Fibroblast of lung (primary cell): ENCODE measurements around the gene CDR2L. TPM values are rescaled to one million over a fixed set of nuclear protein-coding genes. Genes with fewer than 3 reads are reported as not detected.
"Not testable (repeated sequence)": the region's sequence is repeated elsewhere in the genome, so short reads cannot be mapped to it uniquely, and the experiment has no call there.

ENCODE experiments used
- DNase-seq, 2 donors: peaks; one replicate each; pipeline versions ENCODE4 v3.0.0 to v3.0.0-alpha.2; 2010; ENCODE audit warnings: low read depth in 2 of 2
- H2AFZ ChIP-seq: 2 replicates; pipeline ENCODE4 v1.5.1; 2012; ENCODE audit warnings: low read length, control low read depth, inconsistent platforms
- H3K27ac ChIP-seq: 2 replicates; pipeline ENCODE4 v1.5.1; 2011; ENCODE audit warnings: low read length, control low read depth; ENCODE audit not compliant: insufficient read depth
- H3K27me3 ChIP-seq: 2 replicates; pipeline ENCODE4 v1.5.1; 2011; ENCODE audit warnings: mild to moderate bottlenecking, low read length; ENCODE audit not compliant: control insufficient read depth, insufficient read depth
- H3K36me3 ChIP-seq: 2 replicates; pipeline ENCODE4 v1.5.1; 2011; ENCODE audit warnings: low read length; ENCODE audit not compliant: control insufficient read depth, insufficient read depth
- H3K4me1 ChIP-seq: 2 replicates; pipeline ENCODE4 v1.5.1; 2011; ENCODE audit warnings: low read length; ENCODE audit not compliant: control insufficient read depth, insufficient read depth; ENCODE audit errors: extremely low read depth
- H3K4me2 ChIP-seq: 2 replicates; pipeline ENCODE4 v1.5.1; 2011; ENCODE audit warnings: low read length, control low read depth; ENCODE audit not compliant: insufficient read depth; ENCODE audit errors: extremely low read depth
- H3K4me3 ChIP-seq, 4 experiments: fragments of 200-600 bp in 1 of 4; sonication (generic) in 1 of 4; replicated peaks in 1 of 4; 2 replicates each; pipeline ENCODE4 v1.5.1; 2011 to 2016; ENCODE audit warnings: low read length in 4 of 4, low read depth in 3 of 4, mild to moderate bottlenecking in 3 of 4, control low read depth in 2 of 4, inconsistent platforms in 1 of 4, mixed read lengths in 1 of 4; ENCODE audit not compliant: insufficient read depth in 1 of 4; ENCODE audit errors: control extremely low read depth in 1 of 4
- H3K79me2 ChIP-seq: 2 replicates; pipeline ENCODE4 v1.5.1; 2012; ENCODE audit warnings: mild to moderate bottlenecking, low read length, inconsistent platforms; ENCODE audit not compliant: control insufficient read depth, insufficient read depth
- H3K9ac ChIP-seq: 2 replicates; pipeline ENCODE4 v1.5.1; 2011; ENCODE audit warnings: mild to moderate bottlenecking, low read length, control low read depth; ENCODE audit not compliant: insufficient read depth
- H3K9me3 ChIP-seq: 2 replicates; pipeline ENCODE4 v1.5.1; 2012; ENCODE audit warnings: low read depth, low read length; ENCODE audit not compliant: control insufficient read depth, insufficient read depth
- H4K20me1 ChIP-seq: 2 replicates; pipeline ENCODE4 v1.5.1; 2011; ENCODE audit warnings: low read length; ENCODE audit not compliant: control insufficient read depth, insufficient read depth; ENCODE audit errors: extremely low read depth
- EZH2 ChIP-seq: IDR thresholded peaks from 2 replicates; pipeline ENCODE4 v1.5.1; 2012; ENCODE audit warnings: low read length, control low read depth, mild to moderate bottlenecking; ENCODE audit errors: missing control alignments
- polyA plus RNA-seq, 2 donors: library from polyadenylated mRNA; depleted of rRNA in 1 of 2; stranded (reverse) in 1 of 2; unstranded in 1 of 2; fragments of >200 nt; gene quantifications; 2 replicates each; pipeline ENCODE4 v1.2.1, GENCODE V29; 2011 to 2012; ENCODE audit warnings: missing spikeins in 1 of 2
- total RNA-seq: library from RNA; depleted of rRNA; stranded (reverse); fragments of >200 nt; gene quantifications from 2 replicates; pipeline ENCODE4 v1.2.1, GENCODE V29; 2014
- TF ChIP-seq, protein P1 (sequence below), 2 donors: IDR thresholded peaks in 1 of 2; conservative IDR thresholded peaks in 1 of 2; 1 replicate in 1 of 2; 2 replicates in 1 of 2; pipeline ENCODE4 v1.5.1; 2011 to 2012; ENCODE audit warnings: low read length in 2 of 2, control low read depth in 1 of 2, inconsistent platforms in 1 of 2, low read depth in 1 of 2, mild to moderate bottlenecking in 1 of 2

The CDR2L gene
- total and polyA plus RNA-seq, 2 donors (not counting 1 experiment from before 2014, with no cell fraction given), result 9.7 to 12.2 TPM

DNA sequence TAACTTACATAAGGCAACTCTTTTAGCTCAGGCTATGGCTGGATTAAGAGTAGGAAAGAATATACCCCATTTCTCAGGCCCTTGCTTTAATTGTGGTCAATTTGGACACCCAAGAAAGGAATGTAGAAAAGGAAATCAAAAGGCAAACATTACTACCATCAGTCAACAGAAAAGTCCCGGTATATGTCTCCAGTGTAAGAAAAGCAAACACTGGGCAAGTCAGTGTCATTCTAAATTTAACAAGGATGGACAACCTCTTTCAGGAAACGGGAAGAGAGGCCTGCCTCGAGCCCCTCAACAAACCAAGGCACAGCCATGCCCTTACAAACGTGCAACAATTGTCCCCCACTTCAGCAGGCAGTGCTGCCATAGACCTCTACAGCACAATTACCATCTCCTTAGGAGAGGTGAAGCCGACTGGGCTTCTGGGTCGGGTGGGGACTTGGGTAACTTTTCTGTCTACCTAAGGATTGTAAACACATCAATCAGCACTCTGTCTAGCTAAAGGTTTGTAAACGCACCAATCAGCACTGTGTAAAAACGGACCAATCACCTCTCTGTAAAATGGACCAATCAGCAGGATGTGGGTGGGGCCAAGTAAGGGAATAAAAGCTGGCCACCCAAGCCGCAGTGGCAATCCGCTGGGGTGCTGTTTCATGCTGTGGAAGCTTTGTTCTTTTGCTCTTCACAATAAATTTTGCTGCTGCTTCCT lies 37.4 kb downstream of the CDR2L start:
- H2AFZ ChIP-seq, result no peak overlapping the region
- H3K4me3 ChIP-seq, result no peak overlapping the region
- no peaks in the 10 kb centered on the region for H3K79me2 ChIP-seq
- H3K4me1 ChIP-seq, result no peaks in the 10 kb centered on the region
- no peak overlapping the region for H3K27ac ChIP-seq
- no peak for DNase-seq
- no peak overlapping the region for H3K9ac ChIP-seq
- TF ChIP-seq, protein P1, sequence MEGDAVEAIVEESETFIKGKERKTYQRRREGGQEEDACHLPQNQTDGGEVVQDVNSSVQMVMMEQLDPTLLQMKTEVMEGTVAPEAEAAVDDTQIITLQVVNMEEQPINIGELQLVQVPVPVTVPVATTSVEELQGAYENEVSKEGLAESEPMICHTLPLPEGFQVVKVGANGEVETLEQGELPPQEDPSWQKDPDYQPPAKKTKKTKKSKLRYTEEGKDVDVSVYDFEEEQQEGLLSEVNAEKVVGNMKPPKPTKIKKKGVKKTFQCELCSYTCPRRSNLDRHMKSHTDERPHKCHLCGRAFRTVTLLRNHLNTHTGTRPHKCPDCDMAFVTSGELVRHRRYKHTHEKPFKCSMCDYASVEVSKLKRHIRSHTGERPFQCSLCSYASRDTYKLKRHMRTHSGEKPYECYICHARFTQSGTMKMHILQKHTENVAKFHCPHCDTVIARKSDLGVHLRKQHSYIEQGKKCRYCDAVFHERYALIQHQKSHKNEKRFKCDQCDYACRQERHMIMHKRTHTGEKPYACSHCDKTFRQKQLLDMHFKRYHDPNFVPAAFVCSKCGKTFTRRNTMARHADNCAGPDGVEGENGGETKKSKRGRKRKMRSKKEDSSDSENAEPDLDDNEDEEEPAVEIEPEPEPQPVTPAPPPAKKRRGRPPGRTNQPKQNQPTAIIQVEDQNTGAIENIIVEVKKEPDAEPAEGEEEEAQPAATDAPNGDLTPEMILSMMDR (conservative IDR thresholded peaks at IDR 0.05 in 1 of 2, IDR thresholded peaks at IDR 0.05 in 1 of 2; ENCODE audit: low read depth in 1 of 2, low read length in 2 of 2), result no peak
- TF ChIP-seq EZH2, result no peak
- H4K20me1 ChIP-seq, result no peaks in the 10 kb centered on the region
- no peak overlapping the region for H3K4me2 ChIP-seq
- no peaks in the 10 kb centered on the region for H3K27me3 ChIP-seq
- peaks cover 13% of the 10 kb centered on the region for H3K36me3 ChIP-seq
- no peaks in the 10 kb centered on the region for H3K9me3 ChIP-seq

DNA sequence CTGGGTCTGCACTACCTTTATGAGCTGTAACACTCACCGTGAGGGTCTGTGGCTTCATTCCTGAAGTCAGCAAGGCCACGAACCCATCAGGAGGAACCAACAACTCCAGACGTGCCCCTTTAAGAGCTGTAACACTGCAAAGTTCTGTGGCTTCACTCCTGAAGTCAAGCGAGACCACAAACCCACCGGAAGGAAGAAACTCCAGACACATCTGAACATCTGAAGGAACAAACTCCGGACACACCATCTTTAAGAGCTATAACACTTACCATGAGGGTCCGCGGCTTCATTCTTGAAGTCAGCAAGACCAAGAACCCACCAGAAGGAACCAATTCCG lies 37.9 kb downstream of the CDR2L start:
- H3K4me1 ChIP-seq, DNase-seq, H3K9me3 ChIP-seq, H3K4me3 ChIP-seq, H3K27me3 ChIP-seq, H3K4me2 ChIP-seq, H3K9ac ChIP-seq, H4K20me1 ChIP-seq, H2AFZ ChIP-seq, H3K27ac ChIP-seq, H3K79me2 ChIP-seq: not testable (repeated sequence)
- H3K36me3 ChIP-seq, result peaks cover 11% of the 10 kb centered on the region

DNA sequence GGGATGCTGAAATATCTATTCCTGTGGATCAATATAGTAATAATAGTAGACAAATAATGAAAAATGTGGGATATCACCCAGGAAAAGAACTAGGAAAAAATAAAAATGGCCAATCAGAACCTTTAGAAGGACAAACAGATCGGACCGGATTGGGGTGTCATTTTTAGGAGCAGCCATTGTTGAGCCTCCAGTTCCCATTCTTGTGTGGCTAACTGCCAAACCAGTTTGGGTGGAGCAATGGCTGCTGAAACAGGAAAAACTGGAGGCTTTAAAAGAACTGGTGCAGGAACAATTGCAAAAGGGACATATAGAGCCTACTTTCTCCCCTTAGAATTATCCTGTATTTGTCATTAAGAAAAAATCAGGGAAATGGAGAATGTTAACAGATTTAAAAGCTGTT lies 39.2 kb downstream of the CDR2L start:
- not testable (repeated sequence) for H3K4me3 ChIP-seq, H3K36me3 ChIP-seq, H3K79me2 ChIP-seq, H3K27me3 ChIP-seq, H3K4me1 ChIP-seq, H3K27ac ChIP-seq, DNase-seq, H4K20me1 ChIP-seq, H2AFZ ChIP-seq, H3K9ac ChIP-seq, H3K4me2 ChIP-seq, H3K9me3 ChIP-seq

DNA sequence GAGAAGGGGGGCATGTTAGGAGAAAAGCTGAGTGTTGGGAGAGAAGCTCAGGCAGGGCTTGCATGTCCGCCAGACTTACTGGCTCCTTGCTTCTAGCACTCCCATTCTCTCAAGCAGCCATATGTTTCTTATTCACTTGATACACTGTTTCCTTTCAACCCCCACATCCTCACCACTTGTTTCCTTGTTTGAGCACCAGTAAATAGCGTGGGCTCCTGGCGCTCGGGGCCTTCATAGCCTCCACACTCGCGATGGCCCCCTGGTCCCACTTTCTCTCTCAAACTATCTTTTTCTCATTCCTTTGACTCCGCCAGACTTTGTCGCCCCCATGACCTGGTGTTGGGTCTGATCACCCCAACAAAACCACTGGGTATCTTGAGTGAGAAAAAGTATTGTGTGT lies 42.7 kb downstream of the CDR2L start:
- Histone ChIP-seq H3K36me3 (no peaks in the 10 kb centered on the region), H3K27ac (no peak overlapping the region), H3K4me3 (no peak overlapping the region), H3K4me1 (peaks cover 2% of the 10 kb centered on the region), H4K20me1 (no peaks in the 10 kb centered on the region), H3K9me3 (no peaks in the 10 kb centered on the region), H3K79me2 (no peaks in the 10 kb centered on the region), H3K27me3 (no peaks in the 10 kb centered on the region), H3K9ac (no peak overlapping the region), H2AFZ (no peak overlapping the region), H3K4me2 (no peak overlapping the region)
- DNase-seq, result no peak
- TF ChIP-seq, protein P1 (conservative IDR thresholded peaks at IDR 0.05 in 1 of 2, IDR thresholded peaks at IDR 0.05 in 1 of 2; ENCODE audit: low read depth in 1 of 2, low read length in 2 of 2), result no peak
- TF ChIP-seq EZH2, result no peak
